ENCODE results near the gene CPEB4.
A peak's percentile ranks its signal among the peaks of the same experiment; 100 is the strongest.

The CPEB4 gene
- 73.2 to 282 (median 197) reads per million in 18 experiments for total RNA-seq

GRCh38 chr5:173887610-173888472 lies at the start of gene CPEB4:
TSS of gene CPEB4 (plus strand) at chr5:173888349. CDS start at chr5:173889734, 1,385 bp downstream.
- peak; percentile 99 to 100 for DNase-seq

GRCh38 chr5:173839117-173839713 lies 48.9 kb upstream of the CPEB4 start:
- DNase-seq, result no peak

- DNase-seq, result no peak
Measured at GRCh38 chr5:173840111-173840983, 47.8 kb upstream of the CPEB4 start.

GRCh38 chr5:173841710-173842109 lies 46.4 kb upstream of the CPEB4 start:
- no peak for DNase-seq

GRCh38 chr5:173843794-173844193 lies 44.4 kb upstream of the CPEB4 start:
- DNase-seq, result no peak

GRCh38 chr5:173845321-173845720 lies 42.8 kb upstream of the CPEB4 start:
- no peak for DNase-seq

GRCh38 chr5:173846929-173847501 lies 41.1 kb upstream of the CPEB4 start:
- no peak for DNase-seq

- DNase-seq, result no peak
Measured at GRCh38 chr5:173848986-173849596, 39.1 kb upstream of the CPEB4 start.

- DNase-seq, result no peak
Measured at GRCh38 chr5:173849908-173850307, 38.2 kb upstream of the CPEB4 start.

GRCh38 chr5:173850659-173851058 lies 37.5 kb upstream of the CPEB4 start:
- no peak for DNase-seq

GRCh38 chr5:173851595-173852243 lies 36.4 kb upstream of the CPEB4 start:
- no peak for DNase-seq

- no peak for DNase-seq
Measured at GRCh38 chr5:173852790-173853359, 35.3 kb upstream of the CPEB4 start.

- DNase-seq, result peak; percentile 31 to 36
Measured at GRCh38 chr5:173853370-173854131, 34.6 kb upstream of the CPEB4 start.

GRCh38 chr5:173855162-173855994 lies 32.8 kb upstream of the CPEB4 start:
- DNase-seq, result no peak

GRCh38 chr5:173855995-173856656 lies 32.0 kb upstream of the CPEB4 start:
- no peak for DNase-seq

- DNase-seq, result no peak
Measured at GRCh38 chr5:173857234-173857633, 30.9 kb upstream of the CPEB4 start.

- peak in 1 of 2 donors; percentile 38 for DNase-seq
Measured at GRCh38 chr5:173858021-173858669, 30.0 kb upstream of the CPEB4 start.

GRCh38 chr5:173858670-173859407 lies 29.3 kb upstream of the CPEB4 start:
- DNase-seq, result no peak
